Measurements from ENCODE around the gene TMEM243.
A peak's percentile ranks its signal among the peaks of the same experiment; 100 is the strongest.
"Not testable (repeated sequence)": the region's sequence is repeated elsewhere in the genome, so short reads cannot be mapped to it uniquely, and the experiment has no call there.

Gene TMEM243
- total RNA-seq: 37.4 to 63.5 reads per million in 2 experiments

GRCh38 chr7:87219545-87220025, at the start of gene TMEM243:
TSS of gene TMEM243 (minus strand) at chr7:87219732. CDS start at chr7:87219503, 229 bp downstream.
- DNase-seq (ENCODE audit: low read depth): peak; percentile 82

GRCh38 chr7:87267239-87267900, 47.8 kb upstream of the TMEM243 start:
- DNase-seq (ENCODE audit: low read depth): no peak

- DNase-seq (ENCODE audit: low read depth): no peak
These were observed 44.0 kb upstream of the TMEM243 start for GRCh38 chr7:87263537-87263936.

GRCh38 chr7:87253589-87254087, 34.1 kb upstream of the TMEM243 start:
- DNase-seq (ENCODE audit: low read depth): no peak

- not testable (repeated sequence) for DNase-seq (ENCODE audit: low read depth)
These were observed 26.1 kb upstream of the TMEM243 start for GRCh38 chr7:87245671-87246070.

GRCh38 chr7:87238464-87239051, 19.0 kb upstream of the TMEM243 start:
- DNase-seq (ENCODE audit: low read depth): not testable (repeated sequence)

GRCh38 chr7:87234949-87235348, 15.4 kb upstream of the TMEM243 start:
- no peak for DNase-seq (ENCODE audit: low read depth)

GRCh38 chr7:87231711-87232110, 12.2 kb upstream of the TMEM243 start:
- DNase-seq (ENCODE audit: low read depth): no peak

GRCh38 chr7:87231258-87231657, 11.7 kb upstream of the TMEM243 start:
- no peak for DNase-seq (ENCODE audit: low read depth)

GRCh38 chr7:87226495-87226894, 7.0 kb upstream of the TMEM243 start:
- DNase-seq (ENCODE audit: low read depth): no peak

GRCh38 chr7:87225696-87226095, 6.2 kb upstream of the TMEM243 start:
- DNase-seq (ENCODE audit: low read depth): no peak

- no peak for DNase-seq (ENCODE audit: low read depth)
These were observed 4.1 kb upstream of the TMEM243 start for GRCh38 chr7:87223666-87224065.

- DNase-seq (ENCODE audit: low read depth): no peak
These were observed 1.2 kb upstream of the TMEM243 start for GRCh38 chr7:87220734-87221215.

- DNase-seq (ENCODE audit: low read depth): peak; percentile 77
These were observed 648 bp upstream of the TMEM243 start for GRCh38 chr7:87220026-87220733.

GRCh38 chr7:87218796-87219544, 562 bp downstream of the TMEM243 start:
- no peak for DNase-seq (ENCODE audit: low read depth)

- no peak for DNase-seq (ENCODE audit: low read depth)
These were observed 1.4 kb downstream of the TMEM243 start for GRCh38 chr7:87217983-87218653.

GRCh38 chr7:87216701-87217508, 2.6 kb downstream of the TMEM243 start:
- no peak for DNase-seq (ENCODE audit: low read depth)

GRCh38 chr7:87215046-87215445, 4.5 kb downstream of the TMEM243 start:
- no peak for DNase-seq (ENCODE audit: low read depth)

- DNase-seq (ENCODE audit: low read depth): no peak
These were observed 5.7 kb downstream of the TMEM243 start for GRCh38 chr7:87213811-87214210.

- no peak for DNase-seq (ENCODE audit: low read depth)
These were observed 6.3 kb downstream of the TMEM243 start for GRCh38 chr7:87213252-87213651.

All from T follicular helper cell (primary cell).